HepG2 (cell line): ENCODE measurements around the gene TOP2A. TPM values are rescaled to one million over a fixed set of nuclear protein-coding genes. Genes with fewer than 3 reads are reported as not detected.

ENCODE experiments used
- AGO2 ChIP-seq: fragments of 200-400 bp; formaldehyde crosslinking; optimal IDR thresholded peaks from 2 replicates; pipeline ENCODE3; 2017; ENCODE audit warnings: mild to moderate bottlenecking, low read depth, low read length, moderate library complexity
- CENPT ChIP-seq: sonication (generic); formaldehyde crosslinking; IDR thresholded peaks from 2 replicates; pipeline ENCODE4 v1.8.0; 2022; ENCODE audit warnings: low read depth, mild to moderate bottlenecking, moderate library complexity, missing genetic modification reagents
- FOSL1 ChIP-seq: sonication (generic); formaldehyde crosslinking; IDR thresholded peaks from 2 replicates; pipeline ENCODE4 v1.9.0; 2021; ENCODE audit warnings: missing genetic modification reagents, borderline replicate concordance
- JARID2 ChIP-seq: sonication (generic); formaldehyde crosslinking; IDR thresholded peaks from 2 replicates; pipeline ENCODE4 v1.8.1; 2023; ENCODE audit warnings: missing genetic modification reagents, inconsistent platforms; ENCODE audit not compliant: insufficient replicate concordance
- MYPOP ChIP-seq: sonication (generic); formaldehyde crosslinking; IDR thresholded peaks from 2 replicates; pipeline ENCODE4 v1.8.1; 2023; ENCODE audit warnings: mild to moderate bottlenecking, moderate library complexity, missing genetic modification reagents
- PHF21A ChIP-seq: sonication (generic); formaldehyde crosslinking; IDR thresholded peaks from 2 replicates; pipeline ENCODE4 v1.5.0; 2020; ENCODE audit warnings: mild to moderate bottlenecking, missing genetic modification reagents
- REST ChIP-seq, 2 experiments: IDR thresholded peaks; 2 replicates each; pipeline ENCODE4 v1.6.1; 2011 to 2012; ENCODE audit warnings: low read length in 2 of 2, borderline replicate concordance in 1 of 2, low read depth in 1 of 2, mild to moderate bottlenecking in 1 of 2, moderate library complexity in 1 of 2
- SP1 ChIP-seq, 2 experiments: fragments of 450-650 bp in 1 of 2; sonication (generic) in 1 of 2; formaldehyde crosslinking in 1 of 2; IDR thresholded peaks; 2 replicates each; pipeline versions ENCODE4 v1.4.0 to v1.6.1; 2016 to 2020; ENCODE audit warnings: missing genetic modification reagents in 1 of 2
- SUZ12 ChIP-seq: fragments of 150-350 bp; IDR thresholded peaks from 2 replicates; pipeline ENCODE4 v1.6.1; 2014; ENCODE audit warnings: low read depth, low read length
- TBX2 ChIP-seq: sonication (generic); formaldehyde crosslinking; IDR thresholded peaks from 2 replicates; pipeline ENCODE4 v1.5.0; 2020; ENCODE audit warnings: missing genetic modification reagents, mild to moderate bottlenecking, borderline replicate concordance
- TP53 ChIP-seq: sonication (generic); formaldehyde crosslinking; conservative IDR thresholded peaks from 2 replicates; pipeline ENCODE4 v1.4.0; 2020; ENCODE audit warnings: missing genetic modification reagents
- ZNF264 ChIP-seq: sonication (generic); formaldehyde crosslinking; IDR thresholded peaks from 2 replicates; pipeline ENCODE4 v1.4.0; 2020; ENCODE audit warnings: missing genetic modification reagents
- ZNF407 ChIP-seq: sonication (generic); formaldehyde crosslinking; IDR thresholded peaks from one replicate; pipeline ENCODE4 v1.5.1; 2020; ENCODE audit warnings: mild to moderate bottlenecking, missing genetic modification reagents; ENCODE audit errors: not compliant biosample characterization
- ZNF776 ChIP-seq: sonication (generic); formaldehyde crosslinking; IDR thresholded peaks from 2 replicates; pipeline ENCODE4 v1.4.0; 2020; ENCODE audit warnings: mild to moderate bottlenecking, missing genetic modification reagents
- polyA plus RNA-seq, 8 experiments: library from polyadenylated mRNA; depleted of rRNA in 3 of 8; stranded (reverse) in 7 of 8; unstranded in 1 of 8; fragments of >200 nt; fragmentation: Illumina TruSeq in 4 of 8; extraction: Trizol in 4 of 8; gene quantifications; 2 replicates each; pipeline versions ENCODE4 v1.2.1 to v1.2.3, GENCODE V29; 2011 to 2016; ENCODE audit warnings: low read depth in 4 of 8, missing spikeins in 1 of 8, mixed read lengths in 1 of 8; ENCODE audit not compliant: insufficient read depth in 1 of 8
- total RNA-seq, 5 experiments: library from RNA; depleted of rRNA; stranded (reverse); fragments of >200 nt; fragmentation: Illumina TruSeq; extraction: Trizol; gene quantifications; 2 replicates each; pipeline ENCODE4 v1.2.3, GENCODE V29; 2016; ENCODE audit warnings: low read depth in 1 of 5

TOP2A gene
- total and polyA plus RNA-seq, 2 of the 13 experiments (the other 11 are each of a cell fraction or from before 2014, with no cell fraction given) = 108 to 327 TPM

GRCh38 chr17:40340880-40341807 is 76.6 kb downstream of the TOP2A start (continued):
- TF ChIP-seq SP1 (IDR thresholded peaks at IDR 0.05) (no peak), SP1 (CRISPR knock-in tag; IDR thresholded peaks at IDR 0.05) (peak; percentile 52), CENPT (CRISPR knock-in tag) (0 out of 2 replicates have a peak, but pooled peaks have one; percentile 47), MYPOP (0 out of 2 replicates have a peak, but pooled peaks have one; percentile 24), ZNF264 (CRISPR knock-in tag) (peak; percentile 75), SUZ12 (no peak), AGO2 (peak; percentile 91), PHF21A (CRISPR knock-in tag) (peak; percentile 92), REST (IDR thresholded peaks at IDR 0.05; ENCODE audit: borderline replicate concordance in 1 of 2, low read depth in 1 of 2, low read length in 2 of 2) (peak in 1 of 2 experiments; percentile 42; a peak in 2 of 4 replicates), ZNF776 (CRISPR knock-in tag) (peak; percentile 62; the same call in 1 of the 2 replicates), TP53 (CRISPR knock-in tag) (no peak), FOSL1 (CRISPR knock-in tag) (no peak), ZNF407 (no peak), TBX2 (CRISPR knock-in tag) (peak; percentile 77; the same call in 1 of the 2 replicates), JARID2 (CRISPR knock-in tag) (no peak)
